ENCODE data around the gene SLC49A4.

SLC49A4 gene

DNA sequence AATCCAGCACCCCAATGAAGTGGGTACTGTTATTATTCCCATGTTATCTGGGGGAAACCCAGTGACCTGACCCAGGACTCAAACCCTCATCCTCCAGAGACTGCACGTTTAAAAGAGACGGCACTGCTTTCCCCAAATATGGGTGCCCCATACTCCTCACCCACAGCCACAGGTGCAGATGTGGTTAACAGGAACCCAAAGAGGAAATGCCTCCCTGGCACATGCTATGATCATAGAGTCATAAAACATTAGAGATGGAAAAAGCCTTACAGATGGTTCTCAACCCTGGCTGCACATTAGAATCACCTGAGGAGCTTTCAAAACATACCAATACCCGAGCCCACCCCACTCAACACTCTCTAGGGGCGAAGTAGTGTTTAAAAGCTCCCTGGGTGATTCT, 121.2 kb downstream of the SLC49A4 start:
- H2AFZ ChIP-seq (ENCODE audit: low read length) = no peak overlapping the region
- no peak for TF ChIP-seq EZH2phosphoT487 (IDR thresholded peaks at IDR 0.05; ENCODE audit: borderline replicate concordance)
- TF ChIP-seq, protein P1, sequence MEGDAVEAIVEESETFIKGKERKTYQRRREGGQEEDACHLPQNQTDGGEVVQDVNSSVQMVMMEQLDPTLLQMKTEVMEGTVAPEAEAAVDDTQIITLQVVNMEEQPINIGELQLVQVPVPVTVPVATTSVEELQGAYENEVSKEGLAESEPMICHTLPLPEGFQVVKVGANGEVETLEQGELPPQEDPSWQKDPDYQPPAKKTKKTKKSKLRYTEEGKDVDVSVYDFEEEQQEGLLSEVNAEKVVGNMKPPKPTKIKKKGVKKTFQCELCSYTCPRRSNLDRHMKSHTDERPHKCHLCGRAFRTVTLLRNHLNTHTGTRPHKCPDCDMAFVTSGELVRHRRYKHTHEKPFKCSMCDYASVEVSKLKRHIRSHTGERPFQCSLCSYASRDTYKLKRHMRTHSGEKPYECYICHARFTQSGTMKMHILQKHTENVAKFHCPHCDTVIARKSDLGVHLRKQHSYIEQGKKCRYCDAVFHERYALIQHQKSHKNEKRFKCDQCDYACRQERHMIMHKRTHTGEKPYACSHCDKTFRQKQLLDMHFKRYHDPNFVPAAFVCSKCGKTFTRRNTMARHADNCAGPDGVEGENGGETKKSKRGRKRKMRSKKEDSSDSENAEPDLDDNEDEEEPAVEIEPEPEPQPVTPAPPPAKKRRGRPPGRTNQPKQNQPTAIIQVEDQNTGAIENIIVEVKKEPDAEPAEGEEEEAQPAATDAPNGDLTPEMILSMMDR (conservative IDR thresholded peaks at IDR 0.05; ENCODE audit: low read length) = no peak
- no peak overlapping the region for H3K9ac ChIP-seq (ENCODE audit: low read depth, low read length, poor library complexity, severe bottlenecking)
- H3K36me3 ChIP-seq (ENCODE audit: insufficient read depth, low read length) = no peaks in the 10 kb centered on the region
- no peaks in the 10 kb centered on the region for H4K20me1 ChIP-seq (ENCODE audit: insufficient read depth, low read length, poor library complexity, severe bottlenecking)
- H3K27me3 ChIP-seq (ENCODE audit: insufficient read depth, low read length, poor library complexity, severe bottlenecking) = no peaks in the 10 kb centered on the region
- peak overlapping the region; percentile 56 for H3K4me2 ChIP-seq (ENCODE audit: low read depth, low read length, poor library complexity, severe bottlenecking)
- no peaks in the 10 kb centered on the region for H3K9me3 ChIP-seq (ENCODE audit: insufficient read depth, low read depth, low read length)
- H3K9me2 ChIP-seq (replicated peaks; ENCODE audit: low read depth, low read length) = no peaks in the 10 kb centered on the region
- no peaks in the 10 kb centered on the region for H3F3A ChIP-seq (ENCODE audit: low read depth)
- H3K4me3 ChIP-seq (ENCODE audit: low read length, poor library complexity, severe bottlenecking) = no peak overlapping the region
- no peaks in the 10 kb centered on the region for H3K79me2 ChIP-seq (ENCODE audit: insufficient read depth, low read length)
- H3K4me1 ChIP-seq (ENCODE audit: insufficient read depth, low read length, poor library complexity, severe bottlenecking) = peaks cover 17% of the 10 kb centered on the region

DNA sequence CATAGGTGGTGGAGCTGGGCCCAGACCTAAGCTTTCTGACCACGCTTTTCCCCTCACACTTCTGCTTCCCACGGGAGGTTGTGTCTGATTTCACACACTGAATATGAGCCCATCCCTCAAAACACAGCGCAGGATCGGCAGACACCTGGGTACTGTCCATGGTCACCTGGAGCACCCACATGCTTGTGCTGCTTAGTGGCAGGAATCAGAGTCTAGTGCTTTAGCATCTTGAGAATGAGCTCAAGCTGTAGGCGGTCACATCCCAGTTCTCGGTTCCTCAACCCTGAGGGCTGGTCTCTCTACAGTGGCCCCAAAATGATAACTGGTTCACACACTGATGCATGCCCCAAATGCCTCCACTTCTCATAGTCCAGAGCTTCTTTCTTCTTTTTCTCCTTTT, 121.7 kb downstream of the SLC49A4 start:
- no peaks in the 10 kb centered on the region for H4K20me1 ChIP-seq (ENCODE audit: insufficient read depth, low read length, poor library complexity, severe bottlenecking)
- H3F3A ChIP-seq (ENCODE audit: low read depth) = no peaks in the 10 kb centered on the region
- H3K9ac ChIP-seq (ENCODE audit: low read depth, low read length, poor library complexity, severe bottlenecking) = no peak overlapping the region
- H2AFZ ChIP-seq (ENCODE audit: low read length) = no peak overlapping the region
- H3K4me2 ChIP-seq (ENCODE audit: low read depth, low read length, poor library complexity, severe bottlenecking) = peak overlapping the region; percentile 56
- no peaks in the 10 kb centered on the region for H3K79me2 ChIP-seq (ENCODE audit: insufficient read depth, low read length)
- H3K36me3 ChIP-seq (ENCODE audit: insufficient read depth, low read length) = no peaks in the 10 kb centered on the region
- H3K9me2 ChIP-seq (replicated peaks; ENCODE audit: low read depth, low read length) = no peaks in the 10 kb centered on the region
- no peaks in the 10 kb centered on the region for H3K9me3 ChIP-seq (ENCODE audit: insufficient read depth, low read depth, low read length)
- TF ChIP-seq EZH2phosphoT487 (IDR thresholded peaks at IDR 0.05; ENCODE audit: borderline replicate concordance) = no peak
- TF ChIP-seq, protein P1 (conservative IDR thresholded peaks at IDR 0.05; ENCODE audit: low read length) = no peak
- no peak overlapping the region for H3K4me3 ChIP-seq (ENCODE audit: low read length, poor library complexity, severe bottlenecking)
- no peaks in the 10 kb centered on the region for H3K27me3 ChIP-seq (ENCODE audit: insufficient read depth, low read length, poor library complexity, severe bottlenecking)
- H3K4me1 ChIP-seq (ENCODE audit: insufficient read depth, low read length, poor library complexity, severe bottlenecking) = peaks cover 17% of the 10 kb centered on the region

DNA sequence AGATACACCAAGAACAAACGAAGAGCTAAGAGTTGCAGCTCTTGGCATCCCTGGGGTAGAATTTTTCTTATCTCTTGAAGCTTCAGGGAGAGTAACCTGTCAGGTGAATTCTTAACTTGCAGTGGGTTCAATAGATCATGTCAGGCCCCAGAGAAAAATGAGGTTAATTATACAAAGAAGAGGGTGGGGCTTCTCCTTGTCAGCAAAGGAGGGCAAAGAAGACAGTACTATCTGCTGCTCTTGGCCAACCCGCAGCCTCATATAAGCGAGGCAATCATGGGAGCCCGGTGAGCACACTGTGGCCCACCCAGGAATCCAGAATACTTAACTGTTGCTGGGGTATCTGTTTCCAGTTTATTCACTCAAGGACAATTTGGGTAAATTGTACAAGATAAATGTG, 122.5 kb downstream of the SLC49A4 start:
- H3K9me2 ChIP-seq (replicated peaks; ENCODE audit: low read depth, low read length) = no peaks in the 10 kb centered on the region
- H3K36me3 ChIP-seq (ENCODE audit: insufficient read depth, low read length) = no peaks in the 10 kb centered on the region
- H3K4me2 ChIP-seq (ENCODE audit: low read depth, low read length, poor library complexity, severe bottlenecking) = no peak overlapping the region
- peaks cover 17% of the 10 kb centered on the region for H3K4me1 ChIP-seq (ENCODE audit: insufficient read depth, low read length, poor library complexity, severe bottlenecking)
- no peak overlapping the region for H3K9ac ChIP-seq (ENCODE audit: low read depth, low read length, poor library complexity, severe bottlenecking)
- H3K9me3 ChIP-seq (ENCODE audit: insufficient read depth, low read depth, low read length) = no peaks in the 10 kb centered on the region
- H3K79me2 ChIP-seq (ENCODE audit: insufficient read depth, low read length) = no peaks in the 10 kb centered on the region
- no peak overlapping the region for H3K4me3 ChIP-seq (ENCODE audit: low read length, poor library complexity, severe bottlenecking)
- TF ChIP-seq EZH2phosphoT487 (IDR thresholded peaks at IDR 0.05; ENCODE audit: borderline replicate concordance) = no peak
- TF ChIP-seq, protein P1 (conservative IDR thresholded peaks at IDR 0.05; ENCODE audit: low read length) = no peak
- H3K27me3 ChIP-seq (ENCODE audit: insufficient read depth, low read length, poor library complexity, severe bottlenecking) = no peaks in the 10 kb centered on the region
- no peaks in the 10 kb centered on the region for H3F3A ChIP-seq (ENCODE audit: low read depth)
- H2AFZ ChIP-seq (ENCODE audit: low read length) = no peak overlapping the region
- H4K20me1 ChIP-seq (ENCODE audit: insufficient read depth, low read length, poor library complexity, severe bottlenecking) = no peaks in the 10 kb centered on the region
